K562 (cell line): ENCODE measurements around the gene GCK. TPM values are rescaled to one million over a fixed set of nuclear protein-coding genes. Genes with fewer than 3 reads are reported as not detected.

Source experiments
- ATAC-seq: fragments of 200-7000 bp; cut with Tn5 transposase; 3 replicates; pipeline ENCODE4 v1.9.1; 2020; ENCODE audit warnings: moderate library complexity
- BruUV-seq: library from RNA; stranded (reverse); fragments of 400-500 nt; replicated peaks from 2 replicates; lab custom pipeline; 2021; lab: Mats Ljungman, UMichigan
- CTCF ChIA-PET: fragments of 300-600 bp; formaldehyde crosslinking; extraction: SDS; loops from one replicate; lab custom pipeline; 2021; ENCODE audit warnings: low intra/inter-chr PET ratio; lab: Yijun Ruan, JAX
- POLR2A ChIA-PET: fragments of 300-600, 350-650 bp; sonication (Branson Sonifier 250); formaldehyde crosslinking; extraction: SDS; loops from one replicate; lab custom pipeline; 2021; ENCODE audit warnings: antibody characterized with exemption, inconsistent platforms; lab: Yijun Ruan, JAX
- DNase-seq, 4 experiments: peaks; one replicate each; pipeline versions ENCODE4 v3.0.0 to v3.0.0-alpha.2; 2011 to 2018; ENCODE audit warnings: low spot score in 3 of 4, mixed read lengths in 3 of 4; ENCODE audit errors: extremely low read depth in 1 of 4
- FAIRE-seq: peaks from 2 replicates; lab custom pipeline; 2011; peaks lifted over from hg19 to GRCh38; lab: Jason Lieb, UNC
- H2AFZ ChIP-seq: 2 replicates; pipeline ENCODE4 v1.6.0; 2011; ENCODE audit warnings: low read depth, low read length, control low read depth, inconsistent platforms
- H3K27ac ChIP-seq: fragments of 200-600 bp; 3 replicates; pipeline ENCODE4 v1.8.0; 2011; ENCODE audit warnings: low read depth, mild to moderate bottlenecking, control low read depth, inconsistent platforms, low read length, moderate library complexity, mixed read lengths; ENCODE audit errors: extremely low read depth
- H3K27me3 ChIP-seq, 2 experiments: fragments of 300-600 bp in 1 of 2; 2 replicates in 1 of 2; 3 replicates in 1 of 2; pipeline versions ENCODE4 v1.6.0 to v1.8.0; 2011; ENCODE audit warnings: inconsistent platforms in 2 of 2, low read length in 2 of 2, mild to moderate bottlenecking in 1 of 2, mixed read lengths in 1 of 2, moderate library complexity in 1 of 2; ENCODE audit not compliant: control insufficient read depth in 2 of 2, insufficient read depth in 2 of 2
- H3K36me3 ChIP-seq: fragments of 300-600 bp; 3 replicates; pipeline ENCODE4 v1.8.0; 2011; ENCODE audit warnings: mild to moderate bottlenecking, low read length, inconsistent platforms; ENCODE audit not compliant: control insufficient read depth, insufficient read depth
- H3K4me1 ChIP-seq, 2 experiments: fragments of 200-600 bp in 1 of 2; replicated peaks in 1 of 2; 2 replicates in 1 of 2; 3 replicates in 1 of 2; pipeline versions ENCODE4 v1.5.1 to v1.8.0; 2011; ENCODE audit warnings: inconsistent platforms in 2 of 2, low read length in 2 of 2, mild to moderate bottlenecking in 1 of 2, mixed read lengths in 1 of 2, moderate library complexity in 1 of 2; ENCODE audit not compliant: control insufficient read depth in 2 of 2, insufficient read depth in 2 of 2
- H3K4me2 ChIP-seq: 2 replicates; pipeline ENCODE4 v1.6.1; 2011; ENCODE audit warnings: low read length, control low read depth, inconsistent platforms, mixed read lengths; ENCODE audit not compliant: insufficient read depth
- H3K4me3 ChIP-seq: fragments of 200-600 bp; sonication (generic), shearing (Covaris generic); 2 replicates; pipeline ENCODE4 v1.5.1; 2016; ENCODE audit warnings: control low read depth, inconsistent platforms
- H3K79me2 ChIP-seq: fragments of 200-600 bp; 3 replicates; pipeline ENCODE4 v1.8.0; 2011; ENCODE audit warnings: low read length, inconsistent platforms; ENCODE audit not compliant: control insufficient read depth, insufficient read depth
- H3K9ac ChIP-seq, 2 experiments: 2 replicates each; pipeline versions ENCODE4 v1.6.0 to v1.6.1; 2011; ENCODE audit warnings: low read depth in 2 of 2, low read length in 2 of 2, control low read depth in 1 of 2, inconsistent platforms in 1 of 2, mild to moderate bottlenecking in 1 of 2, mixed read lengths in 1 of 2; ENCODE audit not compliant: insufficient read depth in 1 of 2
- H3K9me1 ChIP-seq: one replicate; pipeline ENCODE4 v1.6.0; 2011; ENCODE audit warnings: inconsistent platforms, mild to moderate bottlenecking, low read length, moderate library complexity; ENCODE audit not compliant: control insufficient read depth, insufficient read depth
- H3K9me3 ChIP-seq: replicated peaks from 2 replicates; pipeline ENCODE4 v1.5.1; 2011; ENCODE audit warnings: low read depth, low read length, inconsistent platforms; ENCODE audit not compliant: control insufficient read depth, insufficient read depth
- H4K20me1 ChIP-seq: replicated peaks from 2 replicates; pipeline ENCODE4 v1.6.1; 2011; ENCODE audit warnings: low read length, inconsistent platforms, mixed read lengths; ENCODE audit not compliant: control insufficient read depth, insufficient read depth
- DIDO1 ChIP-seq: fragments of 450-650 bp; IDR thresholded peaks from 2 replicates; pipeline ENCODE4 v1.6.1; 2016; ENCODE audit warnings: low read depth, missing biosample characterization, missing genetic modification characterization
- HLTF ChIP-seq: fragments of 450-650 bp; IDR thresholded peaks from 2 replicates; pipeline ENCODE4 v1.6.1; 2016
- MTA3 ChIP-seq: fragments of 450-650 bp; formaldehyde crosslinking; IDR thresholded peaks from 2 replicates; pipeline ENCODE4 v1.6.1; 2017; ENCODE audit warnings: mild to moderate bottlenecking, borderline replicate concordance
- NFIC ChIP-seq: fragments of 450-650 bp; IDR thresholded peaks from 2 replicates; pipeline ENCODE4 v1.6.1; 2017; ENCODE audit warnings: mild to moderate bottlenecking, inconsistent platforms
- NFIX ChIP-seq: fragments of 250-450 bp; sonication (Bioruptor Pico); IDR thresholded peaks from 2 replicates; pipeline ENCODE4 v1.4.0; 2020; ENCODE audit warnings: low read depth, mild to moderate bottlenecking, moderate library complexity
- NFXL1 ChIP-seq: fragments of 450-650 bp; formaldehyde crosslinking; IDR thresholded peaks from 2 replicates; pipeline ENCODE4 v1.4.0; 2021; ENCODE audit warnings: mild to moderate bottlenecking
- NR2F6 ChIP-seq: fragments of 450-650 bp; formaldehyde crosslinking; IDR thresholded peaks from 2 replicates; pipeline ENCODE4 v1.4.0; 2020; ENCODE audit warnings: mild to moderate bottlenecking
- TFAM ChIP-seq: fragments of 250-450 bp; sonication (Bioruptor Pico); conservative IDR thresholded peaks from 2 replicates; pipeline ENCODE4 v1.5.0; 2021; ENCODE audit warnings: mild to moderate bottlenecking, moderate library complexity
- TRIM28 ChIP-seq: fragments of 450-650 bp; IDR thresholded peaks from 2 replicates; pipeline ENCODE4 v1.6.1; 2017
- WHSC1 ChIP-seq: IDR thresholded peaks from one replicate; pipeline ENCODE4 v1.6.1; 2012; ENCODE audit warnings: low read length, control low read depth, inconsistent platforms
- ZBTB1 ChIP-seq: sonication (generic); formaldehyde crosslinking; IDR thresholded peaks from 2 replicates; pipeline ENCODE4 v1.8.1; 2023; ENCODE audit warnings: missing genetic modification reagents, low read depth, mild to moderate bottlenecking, borderline replicate concordance
- WGBS: fragments of 100-300 bp; shearing (Covaris generic); methylation state at CpG from one replicate; pipeline ENCODE4 v1.1.6; 2016; ENCODE audit warnings: low coverage, mixed read lengths; ENCODE audit not compliant: insufficient coverage; ENCODE audit errors: missing lambda C conversion rate; 5-methylcytosine and 5-hydroxymethylcytosine counted together
- in situ Hi-C: fragments of 300-500 bp; cut with MboI; formaldehyde crosslinking; loops from 4 replicates; pipeline ENCODE4 v1.15.0; 2018; ENCODE audit warnings: inconsistent platforms, mixed read lengths
- intact Hi-C: fragments of 100-400 bp; cut with micrococcal nuclease; formaldehyde crosslinking; loops from 2 replicates; pipeline ENCODE4 v1.14.2; 2022
- polyA plus RNA-seq, 8 experiments: library from polyadenylated mRNA; depleted of rRNA in 4 of 8; stranded (reverse) in 5 of 8; unstranded in 3 of 8; fragments of >200 nt; fragmentation: Nextera tagmentation in 2 of 8; fragmentation: Illumina TruSeq in 1 of 8; extraction: Ambion mirVana in 2 of 8; extraction: Trizol in 1 of 8; gene quantifications; 2 replicates each; pipeline versions ENCODE4 v1.2.1 to v1.2.3, GENCODE V29; 2011 to 2014; ENCODE audit warnings: inconsistent platforms in 1 of 8, missing spikeins in 1 of 8
- total RNA-seq, 7 experiments: library from RNA; depleted of rRNA in 6 of 7; stranded (reverse); fragments of >200 nt in 6 of 7; fragmentation: Illumina TruSeq in 2 of 7; extraction: Trizol in 2 of 7; gene quantifications; 2 replicates each; pipeline versions ENCODE4 v1.2.1 to v1.2.3, GENCODE V29; 2011 to 2021; ENCODE audit warnings: low replicate concordance in 1 of 7
- TF ChIP-seq, protein P1 (sequence below): sonication (generic); formaldehyde crosslinking; IDR thresholded peaks from 2 replicates; pipeline ENCODE4 v1.5.0; 2020; ENCODE audit warnings: missing genetic modification reagents
- TF ChIP-seq, protein P2 (sequence below): fragments of 450-650 bp; formaldehyde crosslinking; IDR thresholded peaks from 2 replicates; pipeline ENCODE4 v1.4.0; 2020; ENCODE audit warnings: mild to moderate bottlenecking, moderate library complexity

Gene GCK
- total and polyA plus RNA-seq, 9 of the 15 experiments (the other 6 are each of a cell fraction or from before 2014, with no cell fraction given) = 0.11 to 0.55 (median 0.16) TPM; not detected in 3

DNA sequence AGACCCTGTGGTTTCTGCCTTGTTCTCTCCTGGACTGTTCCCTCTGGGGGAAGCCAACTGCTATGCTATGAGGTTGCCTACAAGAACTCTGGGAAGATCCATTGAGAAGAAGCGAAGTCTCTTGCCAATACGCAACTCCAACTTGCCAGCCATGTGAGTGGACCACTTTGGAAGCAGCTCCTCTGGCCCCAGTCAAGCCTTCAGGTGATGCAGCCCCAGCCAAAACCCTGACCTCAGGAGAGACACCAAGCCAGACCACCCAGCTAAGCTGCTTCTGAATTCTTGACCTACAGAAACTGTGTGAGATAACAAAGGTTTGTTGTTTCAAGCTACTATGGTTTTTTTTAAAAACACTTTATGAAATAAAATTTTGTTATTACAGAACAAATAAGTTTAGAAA is 27.9 kb downstream of the GCK start:
- in situ Hi-C loops (no loop called here), intact Hi-C loops (no loop called here)
- H4K20me1 ChIP-seq = no peaks in the 10 kb centered on the region; the same call in 1 of the 2 replicates
- no peaks in the 10 kb centered on the region for H3K9me3 ChIP-seq
- no peaks in the 10 kb centered on the region for H3K79me2 ChIP-seq
- no peak overlapping the region for H2AFZ ChIP-seq
- H3K27me3 ChIP-seq = peaks cover 3 to 12% of the 10 kb centered on the region in 2 experiments; a peak in 3 of 5 replicates
- ATAC-seq (no peak), FAIRE-seq (peak; percentile 35), DNase-seq (no peak)
- ChIA-PET CTCF (no interaction called here), POLR2A (interaction anchor here (0.9 kb wide), 1 partner anchor 14 kb away, joined by 3 read pairs; no protein-coding TSS in a partner anchor)
- no peak overlapping the region for H3K4me3 ChIP-seq
- no peaks in the 10 kb centered on the region for H3K9me1 ChIP-seq
- WGBS = 21% methylated on average over 2 of the region's 2 CpGs
- no TSS peak for BruUV-seq
- no peak overlapping the region for H3K9ac ChIP-seq
- TF ChIP-seq HLTF (no peak), WHSC1 (no peak), NFIC (no peak), NFIX (CRISPR knock-in tag) (no peak), NFXL1 (CRISPR knock-in tag) (no peak), TFAM (no peak), MTA3 (no peak), DIDO1 (no peak), NR2F6 (no peak), ZBTB1 (no peak), TRIM28 (no peak)
- TF ChIP-seq, protein P1, sequence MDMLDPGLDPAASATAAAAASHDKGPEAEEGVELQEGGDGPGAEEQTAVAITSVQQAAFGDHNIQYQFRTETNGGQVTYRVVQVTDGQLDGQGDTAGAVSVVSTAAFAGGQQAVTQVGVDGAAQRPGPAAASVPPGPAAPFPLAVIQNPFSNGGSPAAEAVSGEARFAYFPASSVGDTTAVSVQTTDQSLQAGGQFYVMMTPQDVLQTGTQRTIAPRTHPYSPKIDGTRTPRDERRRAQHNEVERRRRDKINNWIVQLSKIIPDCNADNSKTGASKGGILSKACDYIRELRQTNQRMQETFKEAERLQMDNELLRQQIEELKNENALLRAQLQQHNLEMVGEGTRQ (CRISPR knock-in tag) = no peak
- TF ChIP-seq, protein P2, sequence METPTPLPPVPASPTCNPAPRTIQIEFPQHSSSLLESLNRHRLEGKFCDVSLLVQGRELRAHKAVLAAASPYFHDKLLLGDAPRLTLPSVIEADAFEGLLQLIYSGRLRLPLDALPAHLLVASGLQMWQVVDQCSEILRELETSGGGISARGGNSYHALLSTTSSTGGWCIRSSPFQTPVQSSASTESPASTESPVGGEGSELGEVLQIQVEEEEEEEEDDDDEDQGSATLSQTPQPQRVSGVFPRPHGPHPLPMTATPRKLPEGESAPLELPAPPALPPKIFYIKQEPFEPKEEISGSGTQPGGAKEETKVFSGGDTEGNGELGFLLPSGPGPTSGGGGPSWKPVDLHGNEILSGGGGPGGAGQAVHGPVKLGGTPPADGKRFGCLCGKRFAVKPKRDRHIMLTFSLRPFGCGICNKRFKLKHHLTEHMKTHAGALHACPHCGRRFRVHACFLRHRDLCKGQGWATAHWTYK = no peak
- peaks cover 0 to 19% of the 10 kb centered on the region in 2 experiments; a peak in 3 of 5 replicates for H3K4me1 ChIP-seq
- H3K27ac ChIP-seq = no peak overlapping the region
- H3K36me3 ChIP-seq = no peaks in the 10 kb centered on the region
- H3K4me2 ChIP-seq = no peak overlapping the region
